Keratinocyte (primary cell): Measurements from ENCODE around the gene PNLDC1.

ENCODE experiments used
- EZH2 ChIP-seq: IDR thresholded peaks from one replicate; pipeline ENCODE4 v1.6.1; 2012; ENCODE audit warnings: inconsistent platforms, mild to moderate bottlenecking, low read length, moderate library complexity
- TF ChIP-seq, protein P1 (sequence below), 3 experiments: IDR thresholded peaks in 1 of 3; conservative IDR thresholded peaks in 1 of 3; optimal IDR thresholded peaks in 1 of 3; 2 replicates in 2 of 3; 3 replicates in 1 of 3; pipeline versions ENCODE3 to v1.5.1; 2011; ENCODE audit warnings: low read length in 3 of 3, mild to moderate bottlenecking in 3 of 3, moderate library complexity in 2 of 3, control low read depth in 1 of 3, inconsistent platforms in 1 of 3; ENCODE audit not compliant: insufficient read depth in 2 of 3; ENCODE audit errors: extremely low read depth in 1 of 3

DNA sequence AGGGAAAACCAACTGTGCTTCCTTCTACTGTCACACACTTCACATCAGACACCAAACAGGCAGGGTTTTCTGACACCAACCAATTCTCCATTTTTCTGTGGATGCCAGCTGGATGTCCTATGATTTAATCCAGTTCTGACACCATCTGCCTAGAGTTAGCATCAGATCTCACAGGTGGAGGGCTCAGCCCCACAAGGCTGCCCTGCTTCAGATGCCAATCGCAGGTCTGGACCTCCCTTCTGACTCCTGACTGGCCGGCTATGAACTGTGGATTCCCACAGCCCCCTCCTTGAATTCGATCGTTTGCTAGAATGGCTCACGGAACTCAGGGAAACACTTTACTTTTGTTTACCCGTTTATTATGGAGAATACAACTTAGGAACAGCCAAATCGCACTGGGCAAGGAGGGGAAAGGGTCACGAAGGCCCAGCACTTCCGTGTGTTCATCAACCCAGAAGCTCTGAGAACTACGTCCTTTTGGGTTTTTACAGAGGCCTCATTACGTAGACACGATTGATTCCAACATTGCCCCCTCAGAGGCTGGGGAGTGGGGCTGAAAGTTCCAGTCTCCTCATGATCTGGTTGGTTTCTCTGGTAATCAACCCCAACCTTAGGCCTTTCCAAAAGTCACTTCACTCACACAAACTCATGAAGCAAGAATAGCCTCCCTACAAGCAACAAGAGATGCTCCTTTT, 65.3 kb downstream of the PNLDC1 start:
- TF ChIP-seq, protein P1, sequence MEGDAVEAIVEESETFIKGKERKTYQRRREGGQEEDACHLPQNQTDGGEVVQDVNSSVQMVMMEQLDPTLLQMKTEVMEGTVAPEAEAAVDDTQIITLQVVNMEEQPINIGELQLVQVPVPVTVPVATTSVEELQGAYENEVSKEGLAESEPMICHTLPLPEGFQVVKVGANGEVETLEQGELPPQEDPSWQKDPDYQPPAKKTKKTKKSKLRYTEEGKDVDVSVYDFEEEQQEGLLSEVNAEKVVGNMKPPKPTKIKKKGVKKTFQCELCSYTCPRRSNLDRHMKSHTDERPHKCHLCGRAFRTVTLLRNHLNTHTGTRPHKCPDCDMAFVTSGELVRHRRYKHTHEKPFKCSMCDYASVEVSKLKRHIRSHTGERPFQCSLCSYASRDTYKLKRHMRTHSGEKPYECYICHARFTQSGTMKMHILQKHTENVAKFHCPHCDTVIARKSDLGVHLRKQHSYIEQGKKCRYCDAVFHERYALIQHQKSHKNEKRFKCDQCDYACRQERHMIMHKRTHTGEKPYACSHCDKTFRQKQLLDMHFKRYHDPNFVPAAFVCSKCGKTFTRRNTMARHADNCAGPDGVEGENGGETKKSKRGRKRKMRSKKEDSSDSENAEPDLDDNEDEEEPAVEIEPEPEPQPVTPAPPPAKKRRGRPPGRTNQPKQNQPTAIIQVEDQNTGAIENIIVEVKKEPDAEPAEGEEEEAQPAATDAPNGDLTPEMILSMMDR (optimal IDR thresholded peaks at IDR 0.05 in 1 of 3, IDR thresholded peaks at IDR 0.05 in 1 of 3, conservative IDR thresholded peaks at IDR 0.05 in 1 of 3; ENCODE audit: extremely low read depth in 1 of 3, insufficient read depth in 2 of 3, low read length in 3 of 3) = no peak
- TF ChIP-seq EZH2 = no peak
